Putamen (tissue), 1 donor: Measurements from ENCODE around the gene TNFAIP8L1.

ENCODE experiments used
- DNase-seq: peaks from one replicate; pipeline ENCODE4 v3.0.0-alpha.2; 2016; ENCODE audit warnings: low spot score

TNFAIP8L1 gene

DNA sequence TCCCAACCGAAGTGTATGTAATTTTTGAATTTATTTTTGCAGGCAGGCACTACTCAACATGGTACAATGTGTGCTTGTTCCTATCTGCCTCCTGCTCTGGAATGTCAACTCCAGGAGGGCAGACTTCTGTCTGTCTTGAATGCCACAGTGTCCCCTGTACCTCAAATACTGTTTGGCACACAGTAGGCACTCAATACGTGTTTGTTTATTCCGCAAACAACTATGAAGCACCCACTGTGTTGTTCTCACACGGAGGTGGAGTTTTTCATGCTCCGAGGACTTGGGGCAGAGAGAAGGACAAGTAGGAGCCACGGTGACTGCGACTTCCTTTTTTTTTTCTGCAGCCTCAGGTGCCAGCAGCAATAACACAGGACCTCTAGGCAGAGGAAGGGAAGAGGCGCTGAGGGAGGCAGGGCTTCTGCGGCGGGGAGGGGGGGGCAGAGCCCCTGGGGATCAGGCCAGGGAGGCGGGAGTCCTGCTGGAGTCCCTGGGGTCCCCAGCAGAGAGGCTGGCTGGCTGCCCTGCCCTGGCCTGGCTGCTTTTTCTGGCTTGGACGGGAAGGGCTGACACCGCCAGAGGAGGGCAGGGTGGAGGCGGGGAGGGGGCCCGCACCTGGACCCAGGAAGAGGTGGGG lies 29.3 kb upstream of the TNFAIP8L1 start:
- DNase-seq = no peak

GRCh38 chr19:4613254-4613751 lies 26.0 kb upstream of the TNFAIP8L1 start:
- DNase-seq = no peak

GRCh38 chr19:4618019-4618418 lies 21.3 kb upstream of the TNFAIP8L1 start:
- no peak for DNase-seq

GRCh38 chr19:4619668-4620294 lies 19.5 kb upstream of the TNFAIP8L1 start:
- DNase-seq = no peak

- DNase-seq = no peak
These were observed 18.6 kb upstream of the TNFAIP8L1 start for GRCh38 chr19:4620675-4621074.

GRCh38 chr19:4622695-4623421 lies 16.5 kb upstream of the TNFAIP8L1 start:
- DNase-seq = no peak

DNA sequence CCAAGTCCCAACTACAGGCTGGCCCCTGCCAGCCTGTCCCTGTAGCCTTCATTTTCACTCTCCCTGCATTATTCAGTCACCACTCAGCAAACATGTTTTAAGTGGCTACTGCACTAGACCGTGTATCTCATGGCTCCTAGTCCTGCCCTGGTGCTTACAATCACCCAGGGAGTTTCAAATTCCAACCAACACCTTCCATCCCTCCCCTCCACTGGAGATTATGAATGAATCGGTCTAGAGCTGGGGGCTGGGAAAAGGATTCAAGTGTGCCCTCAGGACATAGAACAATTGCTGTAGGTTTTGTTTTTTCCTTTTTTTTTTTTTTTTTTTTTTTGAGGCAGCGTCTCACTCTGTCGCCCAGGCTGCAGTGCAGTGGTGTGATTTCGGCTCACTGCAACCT lies 15.0 kb upstream of the TNFAIP8L1 start:
- DNase-seq = no peak

DNA sequence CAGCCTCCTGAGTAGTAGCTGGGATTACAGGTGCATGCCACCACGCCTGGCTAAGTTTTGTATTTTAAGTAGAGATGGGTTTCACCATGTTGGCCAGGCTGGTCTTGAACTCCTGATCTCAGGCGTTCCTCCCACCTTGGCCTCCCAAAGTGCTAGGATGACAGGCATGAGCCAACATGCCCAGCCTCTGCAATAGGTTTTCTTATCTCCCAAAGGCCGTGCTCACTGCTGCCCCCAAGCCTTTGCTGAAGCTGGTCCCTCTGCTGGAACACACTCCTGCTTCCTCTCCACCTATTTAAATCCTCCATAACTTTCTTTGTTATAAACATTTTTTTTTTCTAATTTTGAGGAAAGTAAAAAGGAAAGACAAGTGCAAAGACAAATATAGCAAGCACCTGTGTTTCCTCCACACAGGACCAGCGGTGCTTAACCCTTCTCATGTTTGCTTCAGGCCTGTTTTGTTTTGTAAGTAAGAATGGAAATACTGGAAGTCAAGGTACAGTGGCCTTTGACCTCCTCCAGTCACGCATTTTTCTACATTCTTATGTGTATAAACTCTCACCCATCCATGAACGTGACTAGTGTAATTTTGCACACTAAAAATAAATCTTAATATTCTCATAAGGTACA lies 14.5 kb upstream of the TNFAIP8L1 start:
- no peak for DNase-seq

DNA sequence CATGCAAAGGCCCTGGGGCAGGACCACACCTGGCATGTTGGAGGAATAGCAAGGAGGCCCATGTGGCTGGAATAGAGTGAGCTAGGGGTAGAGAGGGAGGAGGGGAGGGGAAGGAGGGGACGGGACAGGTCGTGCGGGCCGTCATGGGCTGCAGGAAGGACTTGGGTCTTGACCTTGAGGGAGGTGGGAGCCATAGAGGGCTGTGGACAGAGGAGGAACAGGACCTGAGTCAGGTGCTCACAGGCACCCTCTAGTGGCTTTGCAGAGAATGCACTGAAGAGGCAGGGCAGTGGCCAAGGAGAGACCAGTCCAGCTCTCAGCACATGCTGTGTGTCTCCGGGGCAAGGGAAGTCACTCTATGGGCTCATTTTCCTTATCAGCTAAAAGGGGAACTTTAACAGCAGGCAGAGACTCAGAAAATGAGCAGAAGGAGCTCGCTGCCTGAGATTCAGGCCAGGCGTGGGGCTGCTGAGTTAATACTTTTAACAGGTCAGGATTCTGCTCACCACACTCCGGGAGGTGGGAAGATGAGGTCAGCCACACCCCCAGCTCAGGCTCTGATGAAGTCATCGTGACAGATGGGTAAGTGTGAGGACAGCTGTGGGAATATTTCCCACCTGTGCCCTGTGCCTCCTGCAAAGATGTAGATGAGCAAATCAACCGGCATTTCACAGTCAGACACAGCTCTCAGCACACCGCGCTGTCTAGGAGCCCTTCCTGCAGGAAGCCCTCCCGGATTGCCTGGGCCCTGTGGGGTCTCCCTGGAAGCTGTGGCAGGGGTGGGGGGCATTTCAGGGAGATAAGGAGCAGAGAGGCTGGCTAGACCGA lies 6.0 kb upstream of the TNFAIP8L1 start:
- no peak for DNase-seq

- no peak for DNase-seq
These were observed 3.6 kb upstream of the TNFAIP8L1 start for GRCh38 chr19:4635754-4636116.

DNA sequence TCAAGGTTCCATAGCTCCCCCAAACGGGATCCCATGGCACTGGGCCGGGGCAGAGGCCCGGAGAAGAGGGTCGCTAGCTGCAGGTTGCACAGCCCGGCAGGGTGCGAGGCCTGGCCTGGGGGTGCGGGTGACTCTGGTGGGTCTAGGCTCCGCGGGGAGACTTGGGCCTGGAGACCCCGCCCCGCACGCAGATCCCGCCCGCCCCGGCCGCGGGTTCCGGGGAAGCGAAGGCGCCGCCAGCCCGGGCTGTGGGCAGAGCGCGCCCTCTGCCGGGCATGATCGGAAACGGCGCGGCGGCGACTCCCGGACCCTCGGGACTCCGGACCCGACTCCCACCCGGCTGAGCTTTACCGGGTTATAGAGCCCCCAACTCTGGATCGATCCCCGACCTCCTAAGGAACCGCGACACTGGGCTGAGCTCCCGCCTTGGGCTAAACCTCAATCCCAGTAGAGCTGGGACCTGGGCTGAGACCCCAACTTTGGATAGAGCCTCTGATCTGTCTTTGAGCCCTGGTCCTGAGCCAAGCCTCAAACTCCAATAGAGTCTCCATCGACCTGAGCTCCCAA lies 3.1 kb upstream of the TNFAIP8L1 start:
- no peak for DNase-seq

DNA sequence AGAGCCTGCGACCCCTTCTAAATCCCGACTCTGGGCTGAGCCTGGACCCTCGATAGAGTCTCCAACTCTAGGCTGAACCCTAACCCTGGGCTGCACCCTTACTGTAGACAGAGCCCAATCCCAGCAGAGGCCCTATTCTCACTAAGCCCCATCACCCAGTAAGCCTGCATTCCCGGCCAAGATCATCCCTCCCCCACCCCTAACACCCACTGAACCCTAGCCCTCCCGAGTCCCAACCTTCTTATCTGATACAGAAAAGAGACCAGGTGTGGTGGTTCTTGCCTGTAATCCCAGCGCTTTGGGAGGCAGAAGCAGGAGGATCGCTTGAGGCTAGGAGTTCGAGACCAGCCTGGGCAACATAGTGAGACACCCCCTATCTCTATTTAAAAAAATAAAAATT lies 2.6 kb upstream of the TNFAIP8L1 start:
- DNase-seq = no peak

GRCh38 chr19:4638317-4638716 lies 999 bp upstream of the TNFAIP8L1 start:
- no peak for DNase-seq

- DNase-seq = no peak
These were observed 373 bp downstream of the TNFAIP8L1 start for GRCh38 chr19:4639531-4640246.

DNA sequence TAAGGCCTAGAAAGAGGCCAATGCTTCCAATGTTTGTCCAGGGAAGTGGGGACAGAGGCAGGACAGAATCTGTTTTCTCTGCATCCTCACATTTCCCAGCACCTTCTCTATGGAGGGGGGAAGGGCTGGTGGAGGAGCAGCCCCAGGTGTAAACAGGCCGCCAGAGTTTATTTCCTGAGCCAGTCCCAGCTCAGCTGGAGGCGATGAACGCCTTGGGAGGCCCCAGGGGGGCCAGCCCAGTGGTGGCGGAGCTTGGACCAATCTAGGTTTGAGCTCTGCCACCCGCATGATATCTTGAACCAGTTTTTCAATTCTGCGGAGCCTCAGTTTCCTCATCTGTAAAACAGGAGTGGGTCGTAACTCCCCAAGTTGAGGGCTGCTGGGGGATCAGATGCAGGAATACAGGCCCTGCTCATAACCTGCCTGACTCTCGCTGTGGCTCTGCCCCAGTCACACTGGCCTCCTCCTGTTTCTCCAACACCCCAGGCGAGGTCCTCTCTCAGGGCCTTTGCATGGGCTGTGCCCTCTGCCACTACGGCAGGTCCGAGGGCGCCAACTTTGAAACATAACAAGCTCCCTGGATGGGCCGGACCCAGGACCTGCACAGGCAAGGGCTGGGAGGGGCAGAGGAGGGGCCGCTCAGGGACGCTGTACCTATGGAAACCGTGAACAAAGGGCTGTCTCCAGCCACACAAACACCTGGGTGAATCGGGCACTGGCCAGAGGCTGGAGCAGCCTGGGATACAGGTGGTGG lies 1.1 kb downstream of the TNFAIP8L1 start:
- DNase-seq = no peak

DNA sequence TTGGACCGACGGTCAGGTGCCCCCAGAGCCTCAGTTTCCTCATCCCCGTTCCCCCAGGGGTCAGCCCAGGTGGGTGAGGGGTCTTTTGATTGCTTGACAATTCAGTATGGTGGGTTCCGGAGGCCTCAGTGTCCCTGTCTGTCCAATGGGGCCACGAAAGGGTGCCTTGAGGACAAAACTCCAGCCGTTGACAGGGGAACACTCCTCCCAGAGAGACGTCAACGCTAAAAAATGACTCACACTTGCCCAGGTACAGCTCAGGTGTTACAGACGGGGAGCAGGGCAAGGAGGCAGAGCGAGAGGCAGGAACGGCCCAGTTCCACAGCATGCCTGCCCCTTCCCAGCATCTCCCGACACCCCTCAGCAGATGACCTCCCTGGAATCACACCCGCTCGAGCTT lies 1.8 kb downstream of the TNFAIP8L1 start:
- DNase-seq = no peak

GRCh38 chr19:4642625-4643024 lies 3.3 kb downstream of the TNFAIP8L1 start:
- no peak for DNase-seq

DNA sequence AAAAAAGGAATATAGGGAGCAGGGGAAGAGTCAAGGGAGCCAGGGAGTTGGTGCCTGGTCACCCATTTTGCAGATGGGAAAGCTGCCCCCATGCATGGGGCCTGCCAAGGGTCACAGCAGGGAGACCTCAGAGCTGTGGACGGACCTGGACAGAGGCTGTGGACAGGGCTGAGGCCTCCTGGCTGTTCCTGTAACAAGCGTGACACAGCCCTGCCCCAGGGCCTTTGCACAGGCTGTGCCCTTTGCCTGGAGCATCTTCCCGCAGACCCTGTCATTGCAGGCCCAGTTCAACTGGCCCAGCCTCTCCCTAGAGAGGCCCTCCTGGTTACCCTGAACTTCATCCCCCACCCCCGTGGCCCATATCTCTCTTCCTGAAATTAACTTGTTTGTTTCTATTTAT lies 6.4 kb downstream of the TNFAIP8L1 start:
- DNase-seq = no peak

- no peak for DNase-seq
These were observed 8.6 kb downstream of the TNFAIP8L1 start for GRCh38 chr19:4647676-4648644.
